Cardiac muscle cell (in vitro differentiated cells and primary cell): ENCODE results near the gene CLPSL1. TPM values are rescaled to one million over a fixed set of nuclear protein-coding genes. Genes with fewer than 3 reads are reported as not detected.

ENCODE experiments used
- DNase-seq, 2 donors: peaks; one replicate each; pipeline versions ENCODE4 v3.0.0 to v3.0.0-alpha.2; 2010 to 2017; ENCODE audit warnings: low read depth in 1 of 2, low spot score in 1 of 2
- H3K27ac ChIP-seq: fragments of 200-600 bp; sonication (generic); 2 replicates; pipeline ENCODE4 v1.5.1; 2016
- H3K27me3 ChIP-seq: fragments of 200-600 bp; sonication (generic); 2 replicates; pipeline ENCODE4 v1.6.0; 2016; ENCODE audit warnings: control low read depth
- H3K36me3 ChIP-seq: fragments of 200-600 bp; sonication (generic); 2 replicates; pipeline ENCODE4 v1.5.1; 2016; ENCODE audit warnings: control low read depth
- H3K4me1 ChIP-seq: fragments of 200-600 bp; sonication (generic); 2 replicates; pipeline ENCODE4 v1.8.1; 2017; ENCODE audit warnings: low read depth, mild to moderate bottlenecking, mixed run types
- H3K4me3 ChIP-seq: fragments of 200-600 bp; sonication (generic); 2 replicates; pipeline ENCODE4 v1.5.1; 2016; ENCODE audit warnings: mild to moderate bottlenecking
- H3K9me3 ChIP-seq: fragments of 200-600 bp; sonication (generic); 2 replicates; pipeline ENCODE4 v1.5.1; 2017; ENCODE audit warnings: low read depth, mild to moderate bottlenecking, control low read depth
- CTCF ChIP-seq: IDR thresholded peaks from 2 replicates; pipeline ENCODE4 v1.5.1; 2012; ENCODE audit warnings: low read depth, mild to moderate bottlenecking, low read length
- polyA plus RNA-seq: library from polyadenylated mRNA; unstranded; fragments of >200 nt; fragmentation: Nextera tagmentation; extraction: Ambion mirVana; gene quantifications from 2 replicates; pipeline ENCODE4 v1.2.1, GENCODE V29; 2016
- total RNA-seq: library from RNA; depleted of rRNA; stranded (reverse); fragments of >200 nt; gene quantifications from 2 replicates; pipeline ENCODE4 v1.2.3, GENCODE V29; 2016

Gene CLPSL1
- total and polyA plus RNA-seq, 2 experiments from 2014 or later, result not detected

DNA sequence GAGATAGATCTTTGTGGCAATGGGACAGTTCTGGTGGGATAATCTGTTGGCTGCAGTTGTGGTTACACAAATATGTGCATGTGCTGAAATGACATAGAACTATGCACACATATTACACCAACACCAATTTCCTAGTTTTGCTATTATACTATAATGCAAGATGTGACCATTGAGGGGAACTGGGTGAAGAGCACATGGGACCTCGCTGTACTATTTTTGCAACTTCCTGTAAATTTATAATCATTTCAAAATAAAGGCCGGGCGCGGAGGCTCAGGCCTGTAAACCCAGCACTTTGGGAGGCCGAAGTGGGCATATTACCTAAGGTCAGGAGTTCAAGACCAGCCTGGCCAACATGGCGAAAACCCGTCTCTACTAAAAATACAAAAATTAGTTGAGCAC is 35.3 kb upstream of the CLPSL1 start:
- TF ChIP-seq CTCF, result no peak
- H3K36me3 ChIP-seq, result no peaks in the 10 kb centered on the region

DNA sequence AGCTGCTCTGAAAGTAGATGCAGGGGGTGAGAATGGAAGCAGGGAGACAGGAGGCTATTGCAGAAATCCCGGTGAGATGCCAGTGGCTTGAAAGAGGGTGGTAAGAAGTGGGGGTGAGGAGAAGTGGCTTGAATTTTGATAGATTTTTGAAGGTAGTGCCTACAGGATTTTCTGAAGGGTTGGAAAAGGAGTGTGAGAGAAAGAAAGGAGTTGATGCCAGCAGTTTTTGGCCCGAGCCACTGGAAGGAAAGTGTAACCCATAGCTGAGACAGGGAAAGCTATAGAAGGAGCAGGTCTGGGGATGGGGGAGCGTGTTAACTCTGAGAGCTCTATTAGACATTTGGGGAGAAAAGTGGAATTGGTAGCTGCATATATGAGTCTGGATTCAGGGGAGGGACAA is 34.3 kb upstream of the CLPSL1 start:
- Histone ChIP-seq H3K9me3 (no peaks in the 10 kb centered on the region), H3K27me3 (no peaks in the 10 kb centered on the region), H3K27ac (no peak overlapping the region), H3K4me3 (no peak overlapping the region), H3K4me1 (no peaks in the 10 kb centered on the region), H3K36me3 (no peaks in the 10 kb centered on the region)
- DNase-seq, result no peak
- no peak for TF ChIP-seq CTCF

More for the DNA sequence above, 35.3 kb upstream of the CLPSL1 start:
- H3K4me1 ChIP-seq, result peaks cover 2% of the 10 kb centered on the region
- H3K27ac ChIP-seq, result no peak overlapping the region
- H3K27me3 ChIP-seq, result no peaks in the 10 kb centered on the region
- no peak for DNase-seq
- H3K9me3 ChIP-seq, result no peaks in the 10 kb centered on the region
- H3K4me3 ChIP-seq, result no peak overlapping the region

DNA sequence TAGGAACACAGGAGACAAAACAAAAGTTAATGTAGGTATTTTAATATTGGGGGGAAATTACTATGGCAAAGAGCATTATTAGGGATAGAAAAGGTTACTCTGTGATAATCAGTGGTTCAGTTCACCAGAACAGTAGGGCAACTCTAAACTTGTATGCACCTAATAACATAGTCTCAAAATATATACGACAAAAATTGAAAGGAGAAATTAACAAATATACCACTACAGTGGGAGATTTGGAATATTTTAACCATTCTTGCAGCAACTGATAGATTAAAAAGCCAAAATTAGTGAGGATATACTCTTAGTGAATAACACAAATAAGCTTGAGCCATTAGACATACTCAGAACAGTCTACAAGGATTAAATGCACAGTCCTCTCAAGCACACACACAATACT is 32.9 kb upstream of the CLPSL1 start:
- DNase-seq, result no peak
- no peaks in the 10 kb centered on the region for H3K27me3 ChIP-seq
- H3K27ac ChIP-seq, result no peak overlapping the region
- H3K4me3 ChIP-seq, result no peak overlapping the region
- TF ChIP-seq CTCF, result no peak
- H3K4me1 ChIP-seq, result no peaks in the 10 kb centered on the region
- H3K9me3 ChIP-seq, result no peaks in the 10 kb centered on the region
- no peaks in the 10 kb centered on the region for H3K36me3 ChIP-seq

- DNase-seq, result no peak
- Histone ChIP-seq H3K9me3 (no peaks in the 10 kb centered on the region), H3K27ac (no peak overlapping the region), H3K36me3 (no peaks in the 10 kb centered on the region), H3K4me1 (no peaks in the 10 kb centered on the region), H3K4me3 (no peak overlapping the region), H3K27me3 (no peaks in the 10 kb centered on the region)
- no peak for TF ChIP-seq CTCF
Measured at GRCh38 chr6:35750557-35750956, 30.3 kb upstream of the CLPSL1 start.

- H3K4me3 ChIP-seq, result no peak overlapping the region
- DNase-seq, result no peak
- H3K36me3 ChIP-seq, result no peaks in the 10 kb centered on the region
- no peak overlapping the region for H3K27ac ChIP-seq
- no peaks in the 10 kb centered on the region for H3K4me1 ChIP-seq
- H3K27me3 ChIP-seq, result no peaks in the 10 kb centered on the region
- no peak for TF ChIP-seq CTCF
- H3K9me3 ChIP-seq, result no peaks in the 10 kb centered on the region
Measured at GRCh38 chr6:35751594-35751993, 29.2 kb upstream of the CLPSL1 start.

DNA sequence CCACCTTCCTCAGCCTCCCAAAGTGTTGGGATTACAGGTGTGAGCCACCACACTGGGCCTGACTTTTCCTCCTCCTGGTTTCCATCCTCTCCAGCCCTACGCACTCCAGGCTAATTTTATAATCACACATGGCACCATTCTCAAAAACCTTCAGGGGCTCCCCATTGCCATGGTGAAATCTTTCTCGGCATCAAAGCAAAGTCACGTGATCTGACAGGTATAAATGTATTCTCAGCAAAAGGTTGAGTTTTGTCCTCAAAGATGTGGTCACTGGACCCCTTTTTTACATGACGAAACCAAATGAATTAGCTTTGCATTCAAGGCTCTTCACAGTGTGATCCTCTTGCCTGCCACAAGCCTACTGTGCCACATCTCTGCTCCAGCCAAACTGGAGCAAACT is 28.5 kb upstream of the CLPSL1 start:
- Histone ChIP-seq H3K27me3 (no peaks in the 10 kb centered on the region), H3K9me3 (no peaks in the 10 kb centered on the region), H3K4me1 (no peaks in the 10 kb centered on the region), H3K36me3 (no peaks in the 10 kb centered on the region), H3K4me3 (no peak overlapping the region), H3K27ac (no peak overlapping the region)
- TF ChIP-seq CTCF, result no peak
- DNase-seq, result no peak
